Measurements from ENCODE around the gene ATP10A.

ATP10A gene

DNA sequence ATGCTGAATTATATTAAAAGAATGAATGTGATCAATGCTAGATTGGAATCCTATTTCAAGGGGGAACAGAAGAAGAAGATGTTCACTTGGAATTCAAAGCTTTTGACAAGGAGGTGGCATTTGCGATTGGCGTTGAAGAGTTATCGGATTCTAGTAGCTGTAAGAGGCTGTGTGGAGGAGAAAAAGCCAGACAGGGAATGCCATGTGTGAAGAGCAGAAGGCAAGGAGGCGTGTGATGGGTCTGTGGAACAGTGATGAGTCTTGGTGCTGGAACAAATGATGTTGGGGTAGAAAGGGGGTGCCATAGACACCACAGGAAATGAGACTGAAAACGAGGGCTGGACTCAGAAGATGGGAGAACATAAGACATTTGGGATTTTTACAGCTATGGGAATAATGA, 30.5 kb upstream of the ATP10A start:
- H3K27ac ChIP-seq (ENCODE audit: low read length): no peak overlapping the region
- H4K20me1 ChIP-seq (ENCODE audit: insufficient read depth, low read length): no peaks in the 10 kb centered on the region
- no peaks in the 10 kb centered on the region for H3F3A ChIP-seq (ENCODE audit: insufficient read depth, low read length)
- no peaks in the 10 kb centered on the region for H3K9me3 ChIP-seq (replicated peaks; ENCODE audit: insufficient read depth, low read length)
- H2AFZ ChIP-seq (ENCODE audit: low read length): no peak overlapping the region
- no peak overlapping the region for H3K9ac ChIP-seq (ENCODE audit: low read length)
- H3K4me3 ChIP-seq (ENCODE audit: low read length): no peak overlapping the region
- no peaks in the 10 kb centered on the region for H3K79me2 ChIP-seq (ENCODE audit: low read length)
- H3K4me2 ChIP-seq (ENCODE audit: low read depth, low read length): no peak overlapping the region
- no peaks in the 10 kb centered on the region for H3K27me3 ChIP-seq (replicated peaks; ENCODE audit: insufficient read depth, low read length)
- H3K4me1 ChIP-seq (ENCODE audit: low read length): no peaks in the 10 kb centered on the region
- no peaks in the 10 kb centered on the region for H3K36me3 ChIP-seq (replicated peaks; ENCODE audit: insufficient read depth, low read length)
- DNase-seq: no peak
- TF ChIP-seq EZH2phosphoT487 (IDR thresholded peaks at IDR 0.05; ENCODE audit: low read length): no peak
- TF ChIP-seq CTCF (IDR thresholded peaks at IDR 0.05; ENCODE audit: low read length): no peak
- no peak for TF ChIP-seq EZH2 (optimal IDR thresholded peaks at IDR 0.05; ENCODE audit: low read depth, low read length)
- H3K9me2 ChIP-seq (replicated peaks; ENCODE audit: insufficient read depth, low read length): no peaks in the 10 kb centered on the region

DNA sequence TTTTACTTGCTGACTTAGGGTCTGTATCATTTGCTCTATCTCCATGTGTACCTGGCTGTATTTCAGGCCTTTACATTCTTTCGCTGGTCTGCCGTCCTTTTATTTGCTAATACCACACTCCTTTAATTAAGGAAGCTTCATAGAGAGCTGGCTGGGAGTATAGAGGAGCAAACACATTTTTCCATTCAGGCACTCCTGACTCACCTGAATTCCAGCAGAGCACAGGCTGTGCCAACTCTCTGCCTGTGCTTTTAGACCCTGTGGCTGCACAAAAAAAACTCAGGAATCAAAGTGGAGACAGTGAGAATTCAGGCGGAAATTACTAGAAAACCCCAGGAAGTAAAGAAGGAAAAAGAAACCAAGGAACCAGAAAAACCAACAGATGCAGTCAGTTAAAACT, 29.0 kb upstream of the ATP10A start:
- Histone ChIP-seq H2AFZ (ENCODE audit: low read length) (no peak overlapping the region), H3K9me3 (replicated peaks; ENCODE audit: insufficient read depth, low read length) (no peaks in the 10 kb centered on the region), H3K27me3 (replicated peaks; ENCODE audit: insufficient read depth, low read length) (no peaks in the 10 kb centered on the region), H3K36me3 (replicated peaks; ENCODE audit: insufficient read depth, low read length) (no peaks in the 10 kb centered on the region), H3K4me2 (ENCODE audit: low read depth, low read length) (no peak overlapping the region), H3K9me2 (replicated peaks; ENCODE audit: insufficient read depth, low read length) (no peaks in the 10 kb centered on the region), H3K9ac (ENCODE audit: low read length) (no peak overlapping the region), H3F3A (ENCODE audit: insufficient read depth, low read length) (no peaks in the 10 kb centered on the region), H3K4me3 (ENCODE audit: low read length) (no peak overlapping the region), H4K20me1 (ENCODE audit: insufficient read depth, low read length) (no peaks in the 10 kb centered on the region), H3K4me1 (ENCODE audit: low read length) (no peaks in the 10 kb centered on the region), H3K79me2 (ENCODE audit: low read length) (no peaks in the 10 kb centered on the region), H3K27ac (ENCODE audit: low read length) (no peak overlapping the region)
- DNase-seq: no peak
- TF ChIP-seq EZH2 (optimal IDR thresholded peaks at IDR 0.05; ENCODE audit: low read depth, low read length): no peak
- TF ChIP-seq EZH2phosphoT487 (IDR thresholded peaks at IDR 0.05; ENCODE audit: low read length): no peak
- TF ChIP-seq CTCF (IDR thresholded peaks at IDR 0.05; ENCODE audit: low read length): no peak

DNA sequence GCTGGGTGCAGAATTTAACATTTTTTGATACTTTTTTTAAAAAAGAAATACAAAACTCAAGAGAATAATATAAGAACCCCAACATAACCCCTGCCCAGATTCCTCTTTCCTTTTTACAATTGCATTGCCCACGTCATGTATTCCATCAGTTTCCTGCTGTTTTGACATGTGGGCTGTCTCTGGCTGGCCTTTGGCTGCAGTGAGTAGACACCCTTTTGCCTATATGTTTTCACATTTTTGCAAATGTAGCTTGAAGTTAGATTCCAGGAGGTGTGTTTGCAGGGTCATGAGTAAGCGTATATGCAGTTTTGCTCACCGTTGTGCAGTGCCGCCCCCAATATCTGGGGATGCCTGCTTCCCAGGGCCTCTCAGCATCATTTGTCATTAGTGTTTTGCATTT, 28.0 kb upstream of the ATP10A start:
- Histone ChIP-seq H3K27me3 (replicated peaks; ENCODE audit: insufficient read depth, low read length) (no peaks in the 10 kb centered on the region), H3K4me1 (ENCODE audit: low read length) (no peaks in the 10 kb centered on the region), H3K4me2 (ENCODE audit: low read depth, low read length) (no peak overlapping the region), H3K9me2 (replicated peaks; ENCODE audit: insufficient read depth, low read length) (no peaks in the 10 kb centered on the region), H3K79me2 (ENCODE audit: low read length) (no peaks in the 10 kb centered on the region), H4K20me1 (ENCODE audit: insufficient read depth, low read length) (no peaks in the 10 kb centered on the region), H3F3A (ENCODE audit: insufficient read depth, low read length) (no peaks in the 10 kb centered on the region), H3K9ac (ENCODE audit: low read length) (no peak overlapping the region), H3K4me3 (ENCODE audit: low read length) (no peak overlapping the region), H3K9me3 (replicated peaks; ENCODE audit: insufficient read depth, low read length) (no peaks in the 10 kb centered on the region), H3K27ac (ENCODE audit: low read length) (no peak overlapping the region), H2AFZ (ENCODE audit: low read length) (no peak overlapping the region), H3K36me3 (replicated peaks; ENCODE audit: insufficient read depth, low read length) (no peaks in the 10 kb centered on the region)
- TF ChIP-seq EZH2 (optimal IDR thresholded peaks at IDR 0.05; ENCODE audit: low read depth, low read length) (no peak), EZH2phosphoT487 (IDR thresholded peaks at IDR 0.05; ENCODE audit: low read length) (no peak), CTCF (IDR thresholded peaks at IDR 0.05; ENCODE audit: low read length) (no peak)
- DNase-seq: no peak

Data from MM.1S (cell line).